GM19351 (cell line): ENCODE data around the gene MLH3.

Experiments
- ATAC-seq: cut with Tn5 transposase; IDR thresholded peaks from one replicate; pipeline ENCODE4 v1.9.1; 2021; ENCODE audit warnings: mild to moderate bottlenecking, moderate library complexity; ENCODE audit not compliant: unreplicated experiment

MLH3 gene

GRCh38 chr14:74988131-74988530 lies 63.1 kb downstream of the MLH3 start:
- no peak for ATAC-seq

GRCh38 chr14:74985806-74986205 lies 65.5 kb downstream of the MLH3 start:
- no peak for ATAC-seq

GRCh38 chr14:74985028-74985310 lies 66.3 kb downstream of the MLH3 start:
- no peak for ATAC-seq

GRCh38 chr14:74984236-74985027 lies 66.8 kb downstream of the MLH3 start:
- ATAC-seq = no peak

- no peak for ATAC-seq
These were observed 67.9 kb downstream of the MLH3 start for GRCh38 chr14:74983343-74983742.

- no peak for ATAC-seq
These were observed 68.6 kb downstream of the MLH3 start for GRCh38 chr14:74982661-74983060.

GRCh38 chr14:74981833-74982232 lies 69.4 kb downstream of the MLH3 start:
- no peak for ATAC-seq

- no peak for ATAC-seq
These were observed 69.8 kb downstream of the MLH3 start for GRCh38 chr14:74981462-74981782.

- no peak for ATAC-seq
These were observed 70.4 kb downstream of the MLH3 start for GRCh38 chr14:74980731-74981461.

- ATAC-seq = no peak
These were observed 70.9 kb downstream of the MLH3 start for GRCh38 chr14:74980398-74980730.

- no peak for ATAC-seq
These were observed 71.5 kb downstream of the MLH3 start for GRCh38 chr14:74979442-74980397.

GRCh38 chr14:74979029-74979428 lies 72.2 kb downstream of the MLH3 start:
- ATAC-seq = no peak

- ATAC-seq = no peak
These were observed 72.8 kb downstream of the MLH3 start for GRCh38 chr14:74978416-74978947.

GRCh38 chr14:74977901-74978385 lies 73.3 kb downstream of the MLH3 start:
- no peak for ATAC-seq

- ATAC-seq = no peak
These were observed 73.9 kb downstream of the MLH3 start for GRCh38 chr14:74977164-74977900.

GRCh38 chr14:74976264-74977113 lies 74.8 kb downstream of the MLH3 start:
- ATAC-seq = no peak

- ATAC-seq = no peak
These were observed 76.0 kb downstream of the MLH3 start for GRCh38 chr14:74975059-74975810.

GRCh38 chr14:74974364-74975058 lies 76.8 kb downstream of the MLH3 start:
- no peak for ATAC-seq
